ENCODE measurements around the gene CNGB1. TPM values are rescaled to one million over a fixed set of nuclear protein-coding genes. Genes with fewer than 3 reads are reported as not detected.

The CNGB1 gene
- total and polyA plus RNA-seq, 2 of the 13 experiments (the other 11 are each of a cell fraction or from before 2014, with no cell fraction given), result 0.02 to 0.15 TPM

DNA sequence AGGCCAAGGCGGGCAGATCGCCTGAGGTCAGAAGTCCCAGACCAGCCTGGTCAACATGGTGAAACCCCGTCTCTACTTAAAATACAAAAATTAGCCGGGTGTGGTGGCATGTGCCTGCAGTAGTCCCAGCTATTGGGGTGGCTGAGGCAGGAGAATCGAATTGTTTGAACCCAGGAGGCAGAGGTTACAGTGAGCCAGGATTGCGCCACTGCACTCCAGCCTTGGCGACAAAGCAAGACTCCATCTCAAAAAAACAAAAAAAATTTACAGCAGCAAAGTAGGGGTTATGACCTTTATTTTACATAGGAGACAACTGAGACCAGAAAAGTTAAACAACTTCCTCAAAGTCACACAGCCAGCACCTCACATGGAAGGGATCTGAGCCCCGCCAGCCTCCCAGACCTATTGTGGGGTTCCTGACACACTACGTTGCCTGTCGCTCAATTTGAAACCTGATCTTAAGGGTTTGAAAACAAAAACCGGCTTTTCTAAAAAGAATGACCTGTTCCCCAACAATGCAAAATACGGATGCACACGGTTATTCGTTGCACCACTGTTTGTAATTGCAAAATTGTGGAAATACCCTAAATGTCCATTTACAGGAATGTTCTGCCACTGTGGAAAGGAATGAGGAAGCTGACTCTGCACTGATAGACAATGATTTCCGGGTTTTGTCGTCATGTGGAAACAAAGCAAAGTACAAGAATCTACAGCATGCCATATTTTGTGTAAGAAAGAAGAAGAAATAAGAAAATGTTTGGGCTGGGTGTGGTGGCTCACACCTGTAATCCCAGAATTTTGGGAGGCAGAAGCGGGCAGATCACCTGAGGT, 77.2 kb downstream of the CNGB1 start (continued):
- TF ChIP-seq, protein P1, sequence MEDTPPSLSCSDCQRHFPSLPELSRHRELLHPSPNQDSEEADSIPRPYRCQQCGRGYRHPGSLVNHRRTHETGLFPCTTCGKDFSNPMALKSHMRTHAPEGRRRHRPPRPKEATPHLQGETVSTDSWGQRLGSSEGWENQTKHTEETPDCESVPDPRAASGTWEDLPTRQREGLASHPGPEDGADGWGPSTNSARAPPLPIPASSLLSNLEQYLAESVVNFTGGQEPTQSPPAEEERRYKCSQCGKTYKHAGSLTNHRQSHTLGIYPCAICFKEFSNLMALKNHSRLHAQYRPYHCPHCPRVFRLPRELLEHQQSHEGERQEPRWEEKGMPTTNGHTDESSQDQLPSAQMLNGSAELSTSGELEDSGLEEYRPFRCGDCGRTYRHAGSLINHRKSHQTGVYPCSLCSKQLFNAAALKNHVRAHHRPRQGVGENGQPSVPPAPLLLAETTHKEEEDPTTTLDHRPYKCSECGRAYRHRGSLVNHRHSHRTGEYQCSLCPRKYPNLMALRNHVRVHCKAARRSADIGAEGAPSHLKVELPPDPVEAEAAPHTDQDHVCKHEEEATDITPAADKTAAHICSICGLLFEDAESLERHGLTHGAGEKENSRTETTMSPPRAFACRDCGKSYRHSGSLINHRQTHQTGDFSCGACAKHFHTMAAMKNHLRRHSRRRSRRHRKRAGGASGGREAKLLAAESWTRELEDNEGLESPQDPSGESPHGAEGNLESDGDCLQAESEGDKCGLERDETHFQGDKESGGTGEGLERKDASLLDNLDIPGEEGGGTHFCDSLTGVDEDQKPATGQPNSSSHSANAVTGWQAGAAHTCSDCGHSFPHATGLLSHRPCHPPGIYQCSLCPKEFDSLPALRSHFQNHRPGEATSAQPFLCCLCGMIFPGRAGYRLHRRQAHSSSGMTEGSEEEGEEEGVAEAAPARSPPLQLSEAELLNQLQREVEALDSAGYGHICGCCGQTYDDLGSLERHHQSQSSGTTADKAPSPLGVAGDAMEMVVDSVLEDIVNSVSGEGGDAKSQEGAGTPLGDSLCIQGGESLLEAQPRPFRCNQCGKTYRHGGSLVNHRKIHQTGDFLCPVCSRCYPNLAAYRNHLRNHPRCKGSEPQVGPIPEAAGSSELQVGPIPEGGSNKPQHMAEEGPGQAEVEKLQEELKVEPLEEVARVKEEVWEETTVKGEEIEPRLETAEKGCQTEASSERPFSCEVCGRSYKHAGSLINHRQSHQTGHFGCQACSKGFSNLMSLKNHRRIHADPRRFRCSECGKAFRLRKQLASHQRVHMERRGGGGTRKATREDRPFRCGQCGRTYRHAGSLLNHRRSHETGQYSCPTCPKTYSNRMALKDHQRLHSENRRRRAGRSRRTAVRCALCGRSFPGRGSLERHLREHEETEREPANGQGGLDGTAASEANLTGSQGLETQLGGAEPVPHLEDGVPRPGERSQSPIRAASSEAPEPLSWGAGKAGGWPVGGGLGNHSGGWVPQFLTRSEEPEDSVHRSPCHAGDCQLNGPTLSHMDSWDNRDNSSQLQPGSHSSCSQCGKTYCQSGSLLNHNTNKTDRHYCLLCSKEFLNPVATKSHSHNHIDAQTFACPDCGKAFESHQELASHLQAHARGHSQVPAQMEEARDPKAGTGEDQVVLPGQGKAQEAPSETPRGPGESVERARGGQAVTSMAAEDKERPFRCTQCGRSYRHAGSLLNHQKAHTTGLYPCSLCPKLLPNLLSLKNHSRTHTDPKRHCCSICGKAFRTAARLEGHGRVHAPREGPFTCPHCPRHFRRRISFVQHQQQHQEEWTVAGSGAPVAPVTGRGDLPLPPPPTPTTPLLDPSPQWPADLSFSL (CRISPR knock-in tag; IDR thresholded peaks at IDR 0.05), result peak; percentile 75; the same call in 1 of the 2 replicates
- TF ChIP-seq POLR2G (IDR thresholded peaks at IDR 0.05; ENCODE audit: low read depth, low read length) (peak; percentile 22; the same call in 1 of the 2 replicates), KLF16 (CRISPR knock-in tag; IDR thresholded peaks at IDR 0.05) (peak in 1 of 2 experiments; percentile 77; a peak in 2 of 4 replicates), SAP130 (CRISPR knock-in tag; IDR thresholded peaks at IDR 0.05; ENCODE audit: low read depth) (peak; percentile 87), ZNF768 (CRISPR knock-in tag; IDR thresholded peaks at IDR 0.05) (peak; percentile 95), ZNF24 (IDR thresholded peaks at IDR 0.05) (0 out of 2 replicates have a peak, but pooled peaks have one; percentile 12), MBD4 (IDR thresholded peaks at IDR 0.05; ENCODE audit: borderline replicate concordance, low read length) (no peak; the same call in 1 of the 2 replicates), ZBTB42 (CRISPR knock-in tag; IDR thresholded peaks at IDR 0.05) (peak; percentile 44; the same call in 1 of the 2 replicates), ZNF382 (CRISPR knock-in tag; IDR thresholded peaks at IDR 0.05; ENCODE audit: borderline replicate concordance) (no peak), CHD2 (IDR thresholded peaks at IDR 0.05; ENCODE audit: low read depth, low read length) (no peak), NFYC (CRISPR knock-in tag; IDR thresholded peaks at IDR 0.05) (peak; percentile 16; the same call in 1 of the 2 replicates), PHF21A (CRISPR knock-in tag; IDR thresholded peaks at IDR 0.05) (peak; percentile 60; the same call in 1 of the 2 replicates), NKX3-1 (CRISPR knock-in tag; IDR thresholded peaks at IDR 0.05) (peak; percentile 19; the same call in 1 of the 2 replicates), DNMT3B (CRISPR knock-in tag; conservative IDR thresholded peaks at IDR 0.05) (0 out of 2 replicates have a peak, but pooled peaks have one; percentile 27), TOE1 (CRISPR knock-in tag; IDR thresholded peaks at IDR 0.05) (peak; percentile 68; the same call in 1 of the 2 replicates)
- TF ChIP-seq, protein P2, sequence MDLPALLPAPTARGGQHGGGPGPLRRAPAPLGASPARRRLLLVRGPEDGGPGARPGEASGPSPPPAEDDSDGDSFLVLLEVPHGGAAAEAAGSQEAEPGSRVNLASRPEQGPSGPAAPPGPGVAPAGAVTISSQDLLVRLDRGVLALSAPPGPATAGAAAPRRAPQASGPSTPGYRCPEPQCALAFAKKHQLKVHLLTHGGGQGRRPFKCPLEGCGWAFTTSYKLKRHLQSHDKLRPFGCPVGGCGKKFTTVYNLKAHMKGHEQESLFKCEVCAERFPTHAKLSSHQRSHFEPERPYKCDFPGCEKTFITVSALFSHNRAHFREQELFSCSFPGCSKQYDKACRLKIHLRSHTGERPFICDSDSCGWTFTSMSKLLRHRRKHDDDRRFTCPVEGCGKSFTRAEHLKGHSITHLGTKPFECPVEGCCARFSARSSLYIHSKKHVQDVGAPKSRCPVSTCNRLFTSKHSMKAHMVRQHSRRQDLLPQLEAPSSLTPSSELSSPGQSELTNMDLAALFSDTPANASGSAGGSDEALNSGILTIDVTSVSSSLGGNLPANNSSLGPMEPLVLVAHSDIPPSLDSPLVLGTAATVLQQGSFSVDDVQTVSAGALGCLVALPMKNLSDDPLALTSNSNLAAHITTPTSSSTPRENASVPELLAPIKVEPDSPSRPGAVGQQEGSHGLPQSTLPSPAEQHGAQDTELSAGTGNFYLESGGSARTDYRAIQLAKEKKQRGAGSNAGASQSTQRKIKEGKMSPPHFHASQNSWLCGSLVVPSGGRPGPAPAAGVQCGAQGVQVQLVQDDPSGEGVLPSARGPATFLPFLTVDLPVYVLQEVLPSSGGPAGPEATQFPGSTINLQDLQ (CRISPR knock-in tag; IDR thresholded peaks at IDR 0.05), result 0 out of 2 replicates have a peak, but pooled peaks have one; percentile 68
- TF ChIP-seq, protein P3, sequence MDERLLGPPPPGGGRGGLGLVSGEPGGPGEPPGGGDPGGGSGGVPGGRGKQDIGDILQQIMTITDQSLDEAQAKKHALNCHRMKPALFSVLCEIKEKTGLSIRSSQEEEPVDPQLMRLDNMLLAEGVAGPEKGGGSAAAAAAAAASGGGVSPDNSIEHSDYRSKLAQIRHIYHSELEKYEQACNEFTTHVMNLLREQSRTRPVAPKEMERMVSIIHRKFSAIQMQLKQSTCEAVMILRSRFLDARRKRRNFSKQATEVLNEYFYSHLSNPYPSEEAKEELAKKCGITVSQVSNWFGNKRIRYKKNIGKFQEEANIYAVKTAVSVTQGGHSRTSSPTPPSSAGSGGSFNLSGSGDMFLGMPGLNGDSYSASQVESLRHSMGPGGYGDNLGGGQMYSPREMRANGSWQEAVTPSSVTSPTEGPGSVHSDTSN (CRISPR knock-in tag; IDR thresholded peaks at IDR 0.05), result peak; percentile 70

Measured in HepG2 (cell line).